OCI-LY7 (cell line): ENCODE results near the gene ULBP1. TPM values are rescaled to one million over a fixed set of nuclear protein-coding genes. Genes with fewer than 3 reads are reported as not detected.
"Not testable (repeated sequence)": the region's sequence is repeated elsewhere in the genome, so short reads cannot be mapped to it uniquely, and the experiment has no call there.

ENCODE experiments used
- BruUV-seq: library from RNA; stranded (reverse); fragments of 400-500 nt; replicated peaks from 2 replicates; lab custom pipeline; 2021; lab: Mats Ljungman, UMichigan
- CTCF ChIA-PET: fragments of 300-600 bp; sonication (Branson Sonifier 250); formaldehyde crosslinking; loops from one replicate; lab custom pipeline; 2022; ENCODE audit warnings: antibody characterized with exemption; ENCODE audit not compliant: unreplicated experiment; lab: Charles Lee
- POLR2A ChIA-PET: fragments of 300-600 bp; sonication (Branson Sonifier 250); formaldehyde crosslinking; loops from one replicate; lab custom pipeline; 2022; ENCODE audit warnings: antibody characterized with exemption; lab: Charles Lee
- DNase-seq: peaks from one replicate; pipeline ENCODE4 v3.0.0-alpha.2; 2015; ENCODE audit warnings: low spot score
- H2AFZ ChIP-seq: fragments of 200-600 bp; sonication (generic), shearing (Covaris generic); 2 replicates; pipeline ENCODE4 v1.6.1; 2014; ENCODE audit warnings: mild to moderate bottlenecking, antibody characterized with exemption, low read length, moderate library complexity
- H3K27ac ChIP-seq: fragments of 200-600 bp; sonication (generic); 2 replicates; pipeline ENCODE4 v1.5.1; 2014; ENCODE audit warnings: mixed run types, low read depth, mild to moderate bottlenecking, moderate library complexity, low read length, inconsistent platforms; ENCODE audit not compliant: poor library complexity, severe bottlenecking
- H3K36me3 ChIP-seq: fragments of 200-600 bp; sonication (generic); 2 replicates; pipeline ENCODE4 v1.6.1; 2014; ENCODE audit warnings: mild to moderate bottlenecking, antibody characterized with exemption, low read length, moderate library complexity, mixed read lengths; ENCODE audit not compliant: insufficient read depth
- H3K4me1 ChIP-seq: fragments of 200-600 bp; sonication (generic); 2 replicates; pipeline ENCODE4 v1.5.1; 2014; ENCODE audit warnings: mild to moderate bottlenecking, low read length; ENCODE audit not compliant: insufficient read depth, poor library complexity, severe bottlenecking
- H3K4me2 ChIP-seq: fragments of 200-600 bp; sonication (generic); 2 replicates; pipeline ENCODE4 v1.6.1; 2014; ENCODE audit warnings: mild to moderate bottlenecking, low read length
- H3K4me3 ChIP-seq: fragments of 200-600 bp; sonication (generic); 2 replicates; pipeline ENCODE4 v1.5.1; 2014; ENCODE audit warnings: mild to moderate bottlenecking, low read depth, low read length; ENCODE audit not compliant: poor library complexity, severe bottlenecking
- H3K79me2 ChIP-seq: fragments of 200-600 bp; sonication (generic); 2 replicates; pipeline ENCODE4 v1.6.1; 2016; ENCODE audit warnings: low read depth, mild to moderate bottlenecking, low read length, moderate library complexity, mixed read lengths; ENCODE audit not compliant: insufficient read depth
- H3K9me2 ChIP-seq: fragments of 200-600 bp; sonication (generic); 2 replicates; pipeline ENCODE4 v1.6.1; 2016; ENCODE audit warnings: mild to moderate bottlenecking, low read length, mixed read lengths; ENCODE audit not compliant: insufficient read depth
- H3K9me3 ChIP-seq: fragments of 200-600 bp; sonication (generic); 2 replicates; pipeline ENCODE4 v1.6.1; 2014; ENCODE audit warnings: mild to moderate bottlenecking, mixed run types, low read length, mixed read lengths
- H4K20me1 ChIP-seq: fragments of 200-600 bp; sonication (generic); 2 replicates; pipeline ENCODE4 v1.6.1; 2014; ENCODE audit warnings: mild to moderate bottlenecking, antibody characterized with exemption, low read length, moderate library complexity, mixed read lengths; ENCODE audit not compliant: insufficient read depth
- CTCF ChIP-seq: fragments of 200-600 bp; sonication (generic); conservative IDR thresholded peaks from 2 replicates; pipeline ENCODE4 v1.5.1; 2014; ENCODE audit warnings: mild to moderate bottlenecking, antibody characterized with exemption, low read length, moderate library complexity, mixed read lengths
- EZH2phosphoT487 ChIP-seq: fragments of 200-600 bp; sonication (generic); IDR thresholded peaks from 2 replicates; pipeline ENCODE4 v1.6.1; 2018; ENCODE audit warnings: low read depth, borderline replicate concordance, mild to moderate bottlenecking, mixed run types, antibody characterized with exemption, low read length, moderate library complexity, mixed read lengths
- intact Hi-C: fragments of 100-400 bp; cut with micrococcal nuclease; formaldehyde crosslinking; loops from one replicate; pipeline ENCODE4 v1.10.0; 2022; ENCODE audit not compliant: unreplicated experiment
- total RNA-seq, 2 experiments: library from RNA; depleted of rRNA in 1 of 2; stranded (reverse); fragments of >200 nt in 1 of 2; shearing (Covaris generic) in 1 of 2; gene quantifications; 2 replicates each; pipeline ENCODE4 v1.2.3, GENCODE V29; 2014 to 2022

The ULBP1 gene
- total RNA-seq, 2 experiments from 2014 or later: 0.79 to 2.3 TPM

- H2AFZ ChIP-seq, BruUV-seq, POLR2A ChIA-PET, H3K9me2 ChIP-seq, H3K4me3 ChIP-seq, intact Hi-C loops, H3K9me3 ChIP-seq, H4K20me1 ChIP-seq, H3K36me3 ChIP-seq, H3K27ac ChIP-seq, H3K4me2 ChIP-seq, DNase-seq, H3K79me2 ChIP-seq, CTCF ChIA-PET, H3K4me1 ChIP-seq: not testable (repeated sequence)
Observed at GRCh38 chr6:150014623-150015280, 51.0 kb downstream of the ULBP1 start.

GRCh38 chr6:150015281-150016001, 51.7 kb downstream of the ULBP1 start:
- CTCF ChIA-PET: not testable (repeated sequence)

GRCh38 chr6:150016324-150017185, 52.8 kb downstream of the ULBP1 start:
- no peaks in the 10 kb centered on the region for H4K20me1 ChIP-seq
- peak; percentile 76 for DNase-seq
- H3K4me2 ChIP-seq: no peak overlapping the region
- BruUV-seq: no TSS peak
- H3K79me2 ChIP-seq: no peaks in the 10 kb centered on the region
- H3K4me3 ChIP-seq: no peak overlapping the region
- no peak overlapping the region for H3K27ac ChIP-seq
- TF ChIP-seq CTCF (peak; percentile 79), EZH2phosphoT487 (no peak)
- intact Hi-C loops: loop anchor here (1.0 to 2.0 kb wide), 3 partner anchors 82 to 319 kb away; no protein-coding TSS in a partner anchor
- H3K4me1 ChIP-seq: no peaks in the 10 kb centered on the region
- H3K9me3 ChIP-seq: no peaks in the 10 kb centered on the region
- CTCF ChIA-PET: no interaction called here
- POLR2A ChIA-PET: interaction anchor here (0.5 to 0.6 kb wide), 2 partner anchors 63 to 314 kb away, joined by 3 to 5 read pairs; no protein-coding TSS in a partner anchor
- H3K36me3 ChIP-seq: no peaks in the 10 kb centered on the region
- H2AFZ ChIP-seq: no peak overlapping the region
- no peaks in the 10 kb centered on the region for H3K9me2 ChIP-seq

More at GRCh38 chr6:150015281-150016001, 51.7 kb downstream of the ULBP1 start:
- H3K4me3 ChIP-seq, H3K4me1 ChIP-seq, H4K20me1 ChIP-seq, H3K79me2 ChIP-seq, H3K9me3 ChIP-seq, DNase-seq, POLR2A ChIA-PET, H3K36me3 ChIP-seq, BruUV-seq, H3K27ac ChIP-seq, H3K9me2 ChIP-seq, H2AFZ ChIP-seq, H3K4me2 ChIP-seq: not testable (repeated sequence)
- intact Hi-C loops: loop anchor here (2.0 kb wide), 1 partner anchor 175 kb away; no protein-coding TSS in a partner anchor
